GM12878 (cell line): Measurements from ENCODE around the gene ZNF366. TPM values are rescaled to one million over a fixed set of nuclear protein-coding genes. Genes with fewer than 3 reads are reported as not detected.
A peak's percentile ranks its signal among the peaks of the same experiment; 100 is the strongest.

Experiments
- ATAC-seq: fragments of 200-7000 bp; cut with Tn5 transposase; 3 replicates; pipeline ENCODE4 v1.9.1; 2020; ENCODE audit warnings: mild to moderate bottlenecking, moderate library complexity
- BruUV-seq: library from RNA; stranded (reverse); fragments of 400-500 nt; replicated peaks from 2 replicates; lab custom pipeline; 2021; lab: Mats Ljungman, UMichigan
- CTCF ChIA-PET: fragments of 300-600 bp; sonication (Branson Sonifier 250); formaldehyde crosslinking; extraction: SDS; loops from one replicate; lab custom pipeline; 2021; ENCODE audit warnings: inconsistent platforms; lab: Yijun Ruan, JAX
- POLR2A ChIA-PET: fragments of 350-600 bp; formaldehyde crosslinking; extraction: SDS; loops from one replicate; lab custom pipeline; 2021; ENCODE audit warnings: inconsistent platforms; lab: Charles Lee
- RAD21 ChIA-PET: fragments of 300-600 bp; sonication (Branson Sonifier 250); formaldehyde crosslinking; loops from one replicate; lab custom pipeline; 2023; ENCODE audit warnings: antibody characterized with exemption; ENCODE audit not compliant: unreplicated experiment; lab: Charles Lee
- SMC1A ChIA-PET: fragments of 300-600 bp; sonication (Branson Sonifier 250); formaldehyde crosslinking; loops from one replicate; lab custom pipeline; 2023; ENCODE audit not compliant: unreplicated experiment, uncharacterized antibody; lab: Charles Lee
- DNase-seq: peaks from one replicate; pipeline ENCODE4 v3.0.0-alpha.2; 2011; ENCODE audit warnings: low read depth, low spot score
- FAIRE-seq: peaks from 3 replicates; lab custom pipeline; 2011; peaks lifted over from hg19 to GRCh38; lab: Jason Lieb, UNC
- H2AFZ ChIP-seq: 2 replicates; pipeline ENCODE4 v1.6.0; 2011; ENCODE audit warnings: low read depth, low read length, control low read depth; ENCODE audit not compliant: control insufficient read depth
- H3K27ac ChIP-seq: 2 replicates; pipeline ENCODE4 v1.5.1; 2011; ENCODE audit warnings: control low read depth; ENCODE audit not compliant: control insufficient read depth, insufficient read depth
- H3K27me3 ChIP-seq, 2 experiments: replicated peaks in 1 of 2; 2 replicates each; pipeline versions ENCODE4 v1.6.0 to v1.6.1; 2011; ENCODE audit warnings: low read length in 1 of 2; ENCODE audit not compliant: control insufficient read depth in 2 of 2, insufficient read depth in 2 of 2
- H3K36me3 ChIP-seq, 2 experiments: 2 replicates each; pipeline ENCODE4 v1.5.1; 2011; ENCODE audit warnings: low read length in 1 of 2; ENCODE audit not compliant: control insufficient read depth in 2 of 2, insufficient read depth in 2 of 2
- H3K4me1 ChIP-seq: 2 replicates; pipeline ENCODE4 v1.6.1; 2011; ENCODE audit warnings: mild to moderate bottlenecking, low read length, moderate library complexity, mixed read lengths; ENCODE audit not compliant: control insufficient read depth, insufficient read depth
- H3K4me2 ChIP-seq: 2 replicates; pipeline ENCODE4 v1.6.0; 2011; ENCODE audit warnings: control low read depth; ENCODE audit not compliant: control insufficient read depth, insufficient read depth
- H3K4me3 ChIP-seq: fragments of 200-600 bp; sonication (generic); 2 replicates; pipeline ENCODE4 v1.5.1; 2016
- H3K79me2 ChIP-seq: 2 replicates; pipeline ENCODE4 v1.6.0; 2011; ENCODE audit warnings: low read length; ENCODE audit not compliant: control insufficient read depth, insufficient read depth
- H3K9ac ChIP-seq: 2 replicates; pipeline ENCODE4 v1.8.0; 2011; ENCODE audit warnings: low read length, control low read depth, mixed read lengths; ENCODE audit not compliant: control insufficient read depth, insufficient read depth
- H3K9me3 ChIP-seq: replicated peaks from 3 replicates; pipeline ENCODE4 v1.5.1; 2011; ENCODE audit warnings: mild to moderate bottlenecking, low read length; ENCODE audit not compliant: control insufficient read depth, insufficient read depth
- H4K20me1 ChIP-seq: 2 replicates; pipeline ENCODE4 v1.6.0; 2011; ENCODE audit not compliant: control insufficient read depth, insufficient read depth
- CEBPZ ChIP-seq: fragments of 150-350 bp; IDR thresholded peaks from 2 replicates; pipeline ENCODE4 v1.6.1; 2016; ENCODE audit warnings: low read depth, low read length
- CHD2 ChIP-seq: IDR thresholded peaks from 2 replicates; pipeline ENCODE4 v1.6.1; 2011; ENCODE audit warnings: low read depth, low read length, improper control_type of control experiment, borderline replicate concordance
- CTCF ChIP-seq, 3 experiments: IDR thresholded peaks in 2 of 3; conservative IDR thresholded peaks in 1 of 3; 2 replicates each; pipeline ENCODE4 v1.5.1; 2011; ENCODE audit warnings: low read depth in 3 of 3, low read length in 3 of 3, mild to moderate bottlenecking in 3 of 3, control low read depth in 2 of 3, moderate library complexity in 2 of 3, inconsistent platforms in 1 of 3, mixed read lengths in 1 of 3; ENCODE audit not compliant: control insufficient read depth in 2 of 3, insufficient read depth in 1 of 3; ENCODE audit errors: extremely low read depth in 1 of 3
- EED ChIP-seq: sonication (generic); IDR thresholded peaks from 2 replicates; pipeline ENCODE4 v1.6.1; 2016; ENCODE audit warnings: antibody characterized with exemption, low read depth
- EP300 ChIP-seq, 2 experiments: fragments of 150-350 bp in 1 of 2; IDR thresholded peaks; 2 replicates each; pipeline ENCODE4 v1.6.1; 2011 to 2012; ENCODE audit warnings: low read depth in 2 of 2, low read length in 2 of 2, borderline replicate concordance in 1 of 2, improper control_type of control experiment in 1 of 2, inconsistent platforms in 1 of 2; ENCODE audit not compliant: control insufficient read depth in 1 of 2
- GABPA ChIP-seq: IDR thresholded peaks from 2 replicates; pipeline ENCODE4 v1.6.1; 2014; ENCODE audit warnings: antibody characterized with exemption, low read depth, mild to moderate bottlenecking, inconsistent platforms
- GATAD2B ChIP-seq: fragments of 450-650 bp; conservative IDR thresholded peaks from 2 replicates; pipeline ENCODE4 v1.6.1; 2017; ENCODE audit warnings: low read depth, mild to moderate bottlenecking, moderate library complexity
- KLF5 ChIP-seq: fragments of 450-650 bp; IDR thresholded peaks from 2 replicates; pipeline ENCODE4 v1.6.1; 2014; ENCODE audit warnings: mild to moderate bottlenecking; ENCODE audit not compliant: partially characterized antibody
- RCOR1 ChIP-seq: conservative IDR thresholded peaks from 2 replicates; pipeline ENCODE4 v1.6.1; 2012; ENCODE audit warnings: low read depth, low read length, improper control_type of control experiment
- RELB ChIP-seq: fragments of 450-650 bp; IDR thresholded peaks from 2 replicates; pipeline ENCODE4 v1.6.1; 2017; ENCODE audit warnings: low read depth, mild to moderate bottlenecking, moderate library complexity
- RFX5 ChIP-seq: IDR thresholded peaks from 2 replicates; pipeline ENCODE4 v1.6.1; 2011; ENCODE audit warnings: low read depth, low read length, improper control_type of control experiment
- RUNX3 ChIP-seq: IDR thresholded peaks from 2 replicates; pipeline ENCODE4 v1.6.1; 2012; ENCODE audit warnings: low read length, inconsistent platforms
- STAT3 ChIP-seq: IDR thresholded peaks from 2 replicates; pipeline ENCODE4 v1.6.1; 2011; ENCODE audit warnings: low read depth, low read length, improper control_type of control experiment
- USF1 ChIP-seq: IDR thresholded peaks from 2 replicates; pipeline ENCODE4 v1.6.1; 2011; ENCODE audit warnings: borderline replicate concordance, low read depth, mild to moderate bottlenecking, moderate library complexity, mixed read lengths, low read length; ENCODE audit not compliant: insufficient read depth; ENCODE audit errors: extremely low read length
- ZBED1 ChIP-seq: IDR thresholded peaks from 2 replicates; pipeline ENCODE4 v1.6.1; 2016; ENCODE audit warnings: borderline replicate concordance
- WGBS: methylation state at CpG from one replicate; pipeline ENCODE4 v1.1.6; 2016; ENCODE audit warnings: low lambda C conversion rate; ENCODE audit not compliant: insufficient replicate concordance, insufficient coverage; ENCODE audit errors: missing lambda C conversion rate; 5-methylcytosine and 5-hydroxymethylcytosine counted together
- in situ Hi-C: fragments of 300-500 bp; cut with MboI; formaldehyde crosslinking; loops from 9 replicates; pipeline ENCODE4 v1.14.3; 2018; ENCODE audit warnings: mixed read lengths
- intact Hi-C: fragments of 100-400 bp; cut with micrococcal nuclease; formaldehyde crosslinking; loops from one replicate; pipeline ENCODE4 v1.14.2; 2022; ENCODE audit not compliant: unreplicated experiment
- polyA plus RNA-seq, 11 experiments: library from polyadenylated mRNA; depleted of rRNA in 4 of 11; unstranded in 6 of 11; stranded (reverse) in 5 of 11; fragments of >200 nt; fragmentation: Nextera tagmentation in 4 of 11; fragmentation: Illumina TruSeq in 1 of 11; extraction: Ambion mirVana in 4 of 11; extraction: Trizol in 1 of 11; gene quantifications; 1 replicate in 1 of 11; 2 replicates in 10 of 11; pipeline versions ENCODE4 v1.2.1 to v1.2.3, GENCODE V29; 2011 to 2016; ENCODE audit warnings: inconsistent platforms in 2 of 11, missing spikeins in 2 of 11, low read depth in 1 of 11
- total RNA-seq, 4 experiments: library from RNA; depleted of rRNA in 3 of 4; stranded (reverse); fragments of >200 nt in 3 of 4; fragmentation: Illumina TruSeq in 1 of 4; extraction: Trizol in 1 of 4; gene quantifications; 2 replicates each; pipeline versions ENCODE4 v1.2.1 to v1.2.3, GENCODE V29; 2013 to 2021

ZNF366 gene
- total and polyA plus RNA-seq, 10 of the 15 experiments (the other 5 are each of a cell fraction or from before 2014, with no cell fraction given), result 0.01 to 0.18 (median 0.04) TPM; not detected in 6

GRCh38 chr5:72459089-72459661, 48.0 kb downstream of the ZNF366 start:
- no TSS peak for BruUV-seq
- in situ Hi-C loops, result no loop called here
- ChIA-PET CTCF (interaction anchor here (0.8 to 1.6 kb wide), 3 partner anchors 14 to 65 kb away, joined by 4 to 5 read pairs (median 4); no protein-coding TSS in a partner anchor), POLR2A (interaction anchor here (1.8 kb wide), 1 partner anchor 14 kb away, joined by 4 read pairs; no protein-coding TSS in a partner anchor), RAD21 (interaction anchor here (0.8 to 2.1 kb wide), 8 partner anchors 9 to 93 kb away, joined by 3 to 9 read pairs (median 4); no protein-coding TSS in a partner anchor), SMC1A (interaction anchor here (0.6 to 4.2 kb wide), 12 partner anchors 9 to 79 kb away, joined by 3 to 24 read pairs (median 4); no protein-coding TSS in a partner anchor)
- intact Hi-C loops, result loop anchor here (1.0 to 2.0 kb wide), 2 partner anchors 15 to 18 kb away; no protein-coding TSS in a partner anchor
- peak overlapping the region; percentile 52 for H3K4me2 ChIP-seq
- no peaks in the 10 kb centered on the region; a peak in 1 of 4 replicates for H3K36me3 ChIP-seq
- H3K4me3 ChIP-seq, result no peak overlapping the region
- peaks cover 23% of the 10 kb centered on the region for H3K4me1 ChIP-seq
- no peaks in the 10 kb centered on the region for H3K9me3 ChIP-seq
- FAIRE-seq (no peak), ATAC-seq (peak; percentile 87), DNase-seq (peak; percentile 71)
- no peaks in the 10 kb centered on the region for H3K27me3 ChIP-seq
- 43% methylated on average over 5 of the region's 5 CpGs for WGBS
- peak overlapping the region; percentile 69 for H2AFZ ChIP-seq
- H4K20me1 ChIP-seq, result no peaks in the 10 kb centered on the region
- no peaks in the 10 kb centered on the region for H3K79me2 ChIP-seq
- H3K9ac ChIP-seq, result peak overlapping the region; percentile 24
- peak overlapping the region; percentile 68 for H3K27ac ChIP-seq
- TF ChIP-seq RCOR1, result 0 out of 2 replicates have a peak, but pooled peaks have one; percentile 20
- TF ChIP-seq RELB, result peak; percentile 75
- no peak for TF ChIP-seq RFX5
- no peak for TF ChIP-seq GABPA
- no peak for TF ChIP-seq CEBPZ
- no peak for TF ChIP-seq USF1
- peak; percentile 26 for TF ChIP-seq KLF5
- TF ChIP-seq RUNX3, result peak; percentile 77
- TF ChIP-seq CTCF (IDR thresholded peaks at IDR 0.05 in 2 of 3, conservative IDR thresholded peaks at IDR 0.05 in 1 of 3; ENCODE audit: control insufficient read depth in 2 of 3, extremely low read depth in 1 of 3, insufficient read depth in 1 of 3, low read depth in 3 of 3, low read length in 3 of 3), result no peak
- TF ChIP-seq GATAD2B, result peak; percentile 56
- no peak for TF ChIP-seq EED
- TF ChIP-seq EP300 (IDR thresholded peaks at IDR 0.05; ENCODE audit: borderline replicate concordance in 1 of 2, control insufficient read depth in 1 of 2, low read depth in 2 of 2, low read length in 2 of 2), result peak; percentile 38 to 48; a peak in 1 of 4 replicates
- TF ChIP-seq STAT3, result no peak
- TF ChIP-seq CHD2, result no peak
- no peak for TF ChIP-seq ZBED1
